ENCODE results near the gene LEO1.

The LEO1 gene

DNA sequence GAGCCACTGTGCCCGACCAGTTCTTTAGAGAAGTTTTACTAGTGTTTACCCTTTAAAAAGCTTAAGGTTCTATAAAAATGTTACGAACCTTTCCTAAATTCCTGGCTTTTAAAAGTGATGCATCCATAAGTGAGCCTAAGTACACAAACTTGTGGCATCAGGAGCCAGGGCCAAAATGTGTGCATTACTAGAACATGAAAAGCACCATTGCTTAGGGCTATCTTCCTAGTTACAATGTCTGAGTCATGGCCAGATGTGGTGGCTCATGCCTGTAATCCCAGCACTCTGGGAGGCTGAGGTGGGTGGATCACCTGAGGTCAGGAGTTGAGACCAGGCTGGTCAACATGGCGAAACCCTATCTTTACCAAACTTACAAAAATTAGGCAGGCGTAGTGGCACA, 39.9 kb downstream of the LEO1 start:
- DNase-seq (ENCODE audit: low read depth in 1 of 2, low spot score in 1 of 2), result no peak

DNA sequence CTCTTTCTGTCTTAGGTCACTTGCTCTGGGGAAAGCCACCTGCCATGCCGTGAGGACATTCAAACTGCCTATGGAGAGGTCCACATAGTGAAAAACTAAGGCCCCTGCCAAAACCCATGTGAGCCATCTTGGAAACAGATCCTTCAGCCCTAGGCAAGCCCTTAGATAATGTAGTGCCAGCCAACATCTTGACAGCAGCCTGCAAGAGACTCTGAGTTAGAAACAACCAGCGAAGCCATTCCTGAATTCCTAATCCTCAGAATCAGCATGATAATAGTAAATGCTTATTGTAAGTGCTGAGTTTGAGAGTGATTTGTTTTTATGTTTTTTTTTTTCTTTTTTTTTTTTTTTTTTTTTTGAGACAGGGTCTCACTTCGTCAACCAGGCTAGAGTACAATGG, 40.6 kb downstream of the LEO1 start:
- DNase-seq (ENCODE audit: low read depth in 1 of 2, low spot score in 1 of 2), result no peak

DNA sequence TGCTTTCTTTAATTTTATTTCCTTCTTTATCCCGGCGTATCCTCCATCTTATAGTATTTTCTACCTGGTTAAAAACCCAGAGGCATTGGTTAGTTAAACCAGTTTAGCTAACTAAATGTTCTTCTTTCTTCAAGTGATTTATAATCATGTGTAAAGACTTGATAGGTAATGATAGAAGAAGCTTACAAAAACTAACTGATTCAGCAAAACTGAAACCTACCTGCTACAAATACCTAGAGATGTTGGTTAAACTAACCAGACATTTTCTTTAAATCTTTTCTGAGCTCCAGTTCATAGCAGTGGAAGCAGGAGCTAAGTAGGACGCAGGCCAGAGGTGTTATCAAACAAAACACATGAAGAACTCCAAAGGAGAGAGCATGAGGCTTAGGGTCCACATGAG, 44.8 kb downstream of the LEO1 start:
- no peak for DNase-seq (ENCODE audit: low read depth in 1 of 2, low spot score in 1 of 2)

DNA sequence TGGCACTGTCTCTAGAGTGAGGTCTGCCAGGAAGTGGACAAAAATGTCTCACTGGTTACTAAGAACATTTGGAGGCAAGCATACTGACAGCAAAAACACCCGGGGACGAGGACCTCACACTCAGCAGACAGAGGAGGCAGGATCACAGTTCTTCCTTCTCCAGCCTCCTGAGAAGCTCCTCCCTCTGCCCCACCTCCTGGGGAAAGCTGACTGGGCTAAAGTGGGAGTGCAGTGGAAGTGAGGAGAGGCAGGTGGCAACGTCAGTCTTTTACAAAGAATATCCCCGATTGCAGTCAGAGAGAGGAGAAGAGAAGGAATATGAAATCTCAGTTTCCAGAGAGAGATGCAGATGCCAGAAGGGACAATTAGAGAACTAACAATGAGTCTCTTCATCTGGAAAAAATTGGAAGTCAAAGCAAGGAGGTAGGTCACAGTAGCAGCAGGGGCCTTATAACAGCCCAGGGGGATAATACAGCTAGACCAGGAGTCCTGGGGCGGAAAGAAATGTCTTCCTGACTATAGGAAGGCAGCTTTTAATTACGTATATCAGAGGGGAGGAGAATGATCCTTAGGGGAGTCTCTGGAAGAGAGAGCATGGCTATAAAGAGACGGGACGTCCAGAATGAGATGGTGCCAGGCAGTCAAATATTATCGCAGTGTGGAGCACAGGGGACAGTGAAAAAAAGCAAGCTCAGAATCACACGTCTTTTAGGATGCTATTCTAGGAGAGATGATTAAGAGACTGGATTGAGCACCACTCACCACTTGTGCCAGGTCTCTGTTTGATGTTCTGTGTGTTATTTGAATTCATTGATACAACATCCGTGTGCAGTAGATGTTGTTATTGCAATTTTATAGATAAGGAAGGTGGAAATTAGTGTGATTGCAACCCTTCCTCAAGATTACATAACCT, 47.2 kb downstream of the LEO1 start:
- DNase-seq (ENCODE audit: low read depth in 1 of 2, low spot score in 1 of 2), result no peak

DNA sequence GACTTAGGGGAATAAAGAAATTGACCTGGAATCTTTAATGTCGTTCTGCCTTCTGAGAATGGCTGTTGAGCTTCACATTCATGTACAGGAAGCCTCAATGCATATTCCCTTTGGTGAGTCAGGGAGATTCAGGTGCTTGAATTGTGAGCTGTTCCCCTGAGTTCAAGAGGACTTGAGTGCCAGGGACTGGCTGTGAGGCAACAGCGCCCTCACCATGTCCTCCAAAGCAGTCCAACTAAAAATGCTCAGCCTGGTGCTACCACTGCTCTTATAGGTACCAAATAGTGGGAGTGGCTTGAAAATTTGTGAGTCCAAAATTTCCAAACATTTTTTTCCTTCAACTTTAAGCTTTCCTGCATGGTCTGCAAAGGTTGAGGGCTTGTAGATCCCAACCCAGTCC, 54.1 kb downstream of the LEO1 start:
- DNase-seq (ENCODE audit: low read depth in 1 of 2, low spot score in 1 of 2), result no peak

DNA sequence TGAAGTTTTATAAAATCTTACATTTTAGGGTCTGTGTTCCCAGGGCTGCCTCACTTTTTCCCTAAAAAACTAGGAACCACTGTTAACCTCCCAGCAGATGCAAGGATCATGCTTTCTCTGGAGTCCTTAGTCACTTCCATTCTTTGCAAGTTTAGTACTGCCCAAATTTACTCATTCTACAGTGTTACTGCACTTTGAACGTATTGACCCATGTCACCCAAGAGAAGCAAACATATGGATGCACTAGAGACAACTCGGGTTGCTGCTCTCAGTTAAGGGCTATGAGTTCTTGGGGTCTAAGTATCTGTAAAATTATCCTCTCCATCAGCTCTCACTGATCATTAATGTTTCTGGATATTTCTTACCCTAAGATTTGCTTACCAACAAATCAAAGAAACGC, 59.0 kb downstream of the LEO1 start:
- no peak for DNase-seq (ENCODE audit: low read depth in 1 of 2, low spot score in 1 of 2)

DNA sequence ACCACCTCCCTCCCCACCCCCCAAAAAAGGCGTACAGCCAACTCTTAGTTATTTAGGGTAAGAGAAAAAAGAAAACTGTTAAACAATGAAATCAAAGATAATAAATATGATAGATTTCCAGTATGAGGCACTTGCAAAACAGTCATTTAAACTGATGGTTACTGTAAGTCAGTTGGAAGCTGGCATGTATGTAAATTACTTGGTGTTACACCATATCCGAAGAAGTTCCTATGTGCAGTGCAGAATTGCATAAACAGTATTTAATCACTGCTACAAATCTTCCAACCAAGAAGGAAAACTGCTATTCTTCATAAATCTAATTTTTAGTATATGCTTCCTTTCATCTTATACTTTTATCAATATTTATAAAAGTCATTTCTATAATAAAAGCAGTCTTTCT, 62.0 kb downstream of the LEO1 start:
- no peak for DNase-seq (ENCODE audit: low read depth in 1 of 2, low spot score in 1 of 2)

DNA sequence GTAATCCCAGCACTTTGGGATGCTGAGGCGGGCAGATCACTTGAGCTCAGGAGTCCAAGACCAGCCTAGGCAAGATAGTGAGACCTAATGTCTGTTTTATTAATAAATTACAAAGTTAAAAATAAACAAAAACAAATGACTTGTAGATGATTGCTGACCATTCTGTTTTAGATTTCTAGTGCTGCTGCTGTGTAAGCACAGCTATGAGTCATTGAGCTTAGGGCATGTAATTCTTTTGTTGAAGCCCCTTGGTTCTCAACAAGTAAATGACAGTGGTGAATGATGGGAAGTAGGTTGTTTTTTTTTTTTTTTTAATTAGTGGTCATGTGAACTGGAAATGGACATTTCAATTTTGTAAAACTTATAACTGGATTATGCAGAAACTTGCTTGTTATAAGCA, 63.3 kb downstream of the LEO1 start:
- DNase-seq (ENCODE audit: low read depth in 1 of 2, low spot score in 1 of 2), result no peak

DNA sequence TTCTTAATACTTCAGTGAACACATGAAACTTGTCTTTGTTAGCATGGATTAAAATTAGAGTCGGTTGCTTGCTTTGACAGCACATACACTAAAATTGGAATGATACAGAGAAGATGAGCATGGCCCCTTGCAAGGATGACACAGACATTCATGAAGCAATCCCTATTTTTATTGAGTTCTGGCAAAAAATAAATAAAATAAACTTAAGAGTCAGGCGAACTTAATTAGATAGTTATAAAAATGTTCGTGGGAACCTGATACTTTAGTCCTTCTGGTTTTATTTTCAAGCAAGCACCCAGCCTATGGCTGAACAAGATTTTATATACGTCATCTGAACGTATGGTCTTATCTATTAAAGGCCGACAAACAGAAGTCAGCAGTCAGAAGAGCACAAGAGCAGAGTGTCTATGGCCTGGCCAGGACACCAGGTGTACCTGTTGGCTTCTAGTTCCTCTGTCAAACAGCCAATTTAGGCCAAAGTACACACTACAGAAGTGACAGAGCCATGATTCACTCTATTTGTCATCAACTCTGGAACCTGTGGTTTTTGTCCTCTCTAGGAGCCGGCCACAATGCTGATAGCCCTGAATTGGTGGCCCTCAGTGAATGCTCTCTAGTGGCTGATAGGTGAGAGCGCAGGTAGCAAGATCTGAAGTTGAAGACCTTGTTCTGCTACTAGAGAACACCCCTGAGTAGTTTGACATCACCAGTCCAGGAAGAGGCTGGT, 64.3 kb downstream of the LEO1 start:
- DNase-seq (ENCODE audit: low read depth in 1 of 2, low spot score in 1 of 2), result no peak

DNA sequence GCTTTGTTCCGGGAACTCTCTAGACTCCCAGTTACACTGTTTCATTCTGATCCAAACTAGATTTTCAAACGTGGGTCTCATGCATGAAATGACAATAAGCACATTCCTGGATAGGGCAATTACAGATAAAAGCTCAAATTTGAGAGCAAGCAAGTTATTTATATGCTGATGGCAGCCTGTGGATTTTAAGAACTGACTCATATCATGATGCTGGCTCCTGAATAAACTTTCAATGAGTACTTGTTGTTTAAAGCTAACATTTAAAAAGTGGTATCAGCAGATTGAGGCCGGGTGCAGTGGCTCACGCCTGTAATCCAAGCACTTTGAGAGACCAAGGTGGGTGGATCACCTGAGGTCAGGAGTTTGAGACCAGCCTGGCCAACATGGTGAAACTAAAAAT, 66.6 kb downstream of the LEO1 start:
- DNase-seq (ENCODE audit: low read depth in 1 of 2, low spot score in 1 of 2), result no peak

DNA sequence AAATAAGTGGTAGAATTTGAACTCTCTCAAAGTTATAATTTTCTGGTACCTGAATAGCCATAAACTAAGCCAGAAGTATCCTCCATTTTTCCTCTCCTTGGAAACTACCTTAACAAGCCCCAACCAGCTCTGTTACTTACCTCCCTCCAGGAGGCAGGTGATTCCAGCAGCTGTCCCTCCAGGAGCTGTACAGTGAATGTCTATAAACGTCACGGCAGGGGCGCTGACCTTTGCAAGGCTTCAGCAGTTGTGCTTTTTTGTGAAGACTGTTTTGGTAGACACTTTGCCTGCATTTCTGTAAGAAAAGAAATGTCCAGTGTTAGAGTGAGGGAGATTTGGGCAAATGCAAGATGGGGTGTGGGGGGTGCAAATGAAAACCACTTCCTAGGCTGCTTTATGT, 67.2 kb downstream of the LEO1 start:
- DNase-seq (ENCODE audit: low read depth in 1 of 2, low spot score in 1 of 2), result no peak

DNA sequence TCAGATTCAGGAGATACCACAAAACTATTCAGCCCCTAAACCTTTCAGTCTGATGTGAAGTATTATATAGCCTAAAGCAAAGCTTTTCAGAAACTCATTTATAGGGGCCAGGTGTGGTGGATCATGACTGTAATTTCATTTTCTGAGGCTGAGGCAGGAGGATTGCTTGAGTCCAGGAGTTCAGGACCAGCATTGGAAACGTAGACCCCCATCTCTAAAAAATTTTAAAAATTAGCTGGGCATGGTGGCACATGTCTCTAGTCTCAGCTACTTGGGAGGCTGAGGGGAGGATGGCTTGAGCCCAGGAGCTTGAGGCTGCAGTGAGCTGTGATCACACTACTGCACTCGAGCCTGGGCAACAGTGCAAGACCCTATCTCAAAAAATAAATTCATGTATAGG, 82.1 kb downstream of the LEO1 start:
- DNase-seq (ENCODE audit: low read depth in 1 of 2, low spot score in 1 of 2), result no peak

DNA sequence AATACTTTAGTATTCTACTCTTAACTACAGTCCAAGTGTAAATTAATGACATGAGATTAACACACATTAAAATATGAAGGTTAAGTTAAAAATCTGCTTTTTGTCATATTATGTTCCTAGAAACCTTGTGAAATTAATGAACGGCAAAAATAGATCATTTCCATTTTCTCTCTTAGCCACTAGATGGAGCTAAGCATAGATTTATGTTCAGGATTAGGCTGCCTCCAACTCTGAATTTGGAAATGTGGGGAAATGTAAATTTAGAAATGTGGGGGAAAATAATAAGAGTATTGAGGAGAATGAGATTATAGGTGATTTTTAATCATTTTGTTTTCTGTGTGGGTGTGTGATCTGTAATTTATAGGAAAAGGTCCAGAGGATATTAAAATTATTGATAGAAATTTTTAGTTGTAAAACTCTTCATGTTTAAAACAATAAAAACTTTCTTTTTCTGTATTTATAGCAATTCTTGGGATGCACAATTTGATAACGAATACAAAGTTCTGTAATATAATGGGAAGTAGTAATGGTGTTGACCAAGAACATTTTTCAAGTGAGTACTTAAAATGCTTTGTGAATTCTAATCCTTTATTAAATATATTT, 82.9 kb downstream of the LEO1 start:
- no peak for DNase-seq (ENCODE audit: low read depth in 1 of 2, low spot score in 1 of 2)

Data from activated CD4-positive, alpha-beta T cell treated with anti-CD3 and anti-CD28 coated beads, Interleukin-2, amount 50 U/mL, for 24 hours (primary cell).